ENCODE data around the gene INSM2.
A peak's percentile ranks its signal among the peaks of the same experiment; 100 is the strongest.

The INSM2 gene, protein sequence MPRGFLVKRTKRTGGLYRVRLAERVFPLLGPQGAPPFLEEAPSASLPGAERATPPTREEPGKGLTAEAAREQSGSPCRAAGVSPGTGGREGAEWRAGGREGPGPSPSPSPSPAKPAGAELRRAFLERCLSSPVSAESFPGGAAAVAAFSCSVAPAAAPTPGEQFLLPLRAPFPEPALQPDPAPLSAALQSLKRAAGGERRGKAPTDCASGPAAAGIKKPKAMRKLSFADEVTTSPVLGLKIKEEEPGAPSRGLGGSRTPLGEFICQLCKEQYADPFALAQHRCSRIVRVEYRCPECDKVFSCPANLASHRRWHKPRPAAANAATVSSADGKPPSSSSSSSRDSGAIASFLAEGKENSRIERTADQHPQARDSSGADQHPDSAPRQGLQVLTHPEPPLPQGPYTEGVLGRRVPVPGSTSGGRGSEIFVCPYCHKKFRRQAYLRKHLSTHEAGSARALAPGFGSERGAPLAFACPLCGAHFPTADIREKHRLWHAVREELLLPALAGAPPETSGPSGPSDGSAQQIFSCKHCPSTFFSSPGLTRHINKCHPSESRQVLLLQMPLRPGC

GRCh38 chr14:35533357-35534207 is at the start of gene INSM2:
Gene INSM2 (plus strand): TSS chr14:35534164. CDS start chr14:35534253, 89 bp downstream.
- DNase-seq: peak; percentile 84

GRCh38 chr14:35492569-35493014 is 41.4 kb upstream of the INSM2 start:
- no peak for DNase-seq

- DNase-seq: no peak
Observed at GRCh38 chr14:35495278-35495677, 38.7 kb upstream of the INSM2 start.

DNA sequence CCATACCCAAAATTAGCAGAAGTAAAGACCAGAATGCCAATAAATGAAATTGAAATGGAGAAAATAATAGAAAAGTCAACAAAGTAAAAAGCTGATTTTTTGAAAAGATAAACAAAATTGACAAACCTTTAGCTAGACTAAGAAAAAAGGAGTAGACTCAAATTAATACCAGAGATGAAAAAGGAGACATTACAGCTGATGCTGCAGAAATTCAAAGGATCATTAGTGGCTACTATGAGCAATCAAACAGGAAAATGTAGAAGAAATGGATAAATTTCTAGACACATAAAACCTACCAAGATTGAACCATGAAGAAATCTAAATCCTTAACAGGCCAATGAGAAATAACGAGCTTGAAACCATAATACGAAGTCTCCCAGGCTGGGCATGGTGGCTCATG is 34.8 kb upstream of the INSM2 start:
- DNase-seq: no peak

DNA sequence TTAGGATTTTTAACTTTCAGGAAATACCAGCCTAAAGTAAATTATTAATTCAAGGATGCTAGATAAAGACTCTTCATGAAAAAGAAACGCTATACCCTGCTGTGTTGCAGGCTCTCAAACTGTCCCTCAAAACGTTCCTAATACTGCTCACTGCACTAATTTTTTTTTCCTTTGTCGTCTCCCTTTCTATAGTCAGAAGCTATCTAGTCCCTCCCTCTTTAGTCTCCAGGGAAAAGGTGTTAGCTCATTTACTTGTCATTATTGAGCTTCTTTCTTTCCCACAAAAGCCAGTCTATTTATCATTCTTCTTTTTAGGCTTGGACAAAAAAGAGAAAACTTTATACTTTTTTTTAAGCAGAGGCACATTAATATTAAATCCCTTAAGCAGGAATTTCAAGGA is 30.3 kb upstream of the INSM2 start:
- no peak for DNase-seq

GRCh38 chr14:35504260-35504659 is 29.7 kb upstream of the INSM2 start:
- DNase-seq: no peak

DNA sequence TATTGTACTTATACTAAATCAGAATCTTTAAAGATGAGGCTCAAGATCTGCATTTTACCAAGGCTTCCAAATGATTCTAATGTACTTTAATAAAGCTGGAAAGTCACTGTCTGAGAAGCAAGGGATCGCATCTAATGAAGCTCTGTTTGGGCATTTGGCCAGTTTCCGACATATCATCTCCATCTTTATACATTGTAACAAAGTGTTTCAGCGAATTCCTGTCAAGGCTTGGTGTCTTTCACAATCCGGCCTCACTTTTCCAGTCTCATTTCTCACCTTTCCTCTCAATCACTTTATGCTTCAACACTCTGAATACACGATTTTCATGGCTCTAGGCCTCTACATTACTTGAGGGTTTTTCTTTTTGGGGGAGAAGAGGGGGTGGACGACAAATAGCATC is 27.5 kb upstream of the INSM2 start:
- no peak for DNase-seq

GRCh38 chr14:35506927-35507326 is 27.0 kb upstream of the INSM2 start:
- DNase-seq: no peak

DNA sequence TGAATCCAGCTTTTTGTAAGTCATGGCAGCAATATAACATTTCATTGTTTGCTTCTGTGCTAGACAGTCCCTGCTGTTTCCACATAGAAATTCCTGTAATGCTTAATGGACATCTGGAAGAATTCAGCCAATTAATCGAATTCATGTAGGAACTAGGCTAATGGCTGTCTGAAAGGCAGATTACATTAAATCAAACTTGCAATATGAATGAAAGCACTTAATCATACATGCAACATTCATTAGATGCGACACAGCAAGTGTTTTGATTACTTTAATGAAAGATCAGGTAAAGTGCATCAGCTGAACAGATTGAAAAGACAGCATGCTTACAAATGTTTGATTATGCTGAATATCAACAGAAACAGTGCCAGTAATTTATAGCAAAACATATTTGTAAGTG is 24.1 kb upstream of the INSM2 start:
- DNase-seq: no peak

DNA sequence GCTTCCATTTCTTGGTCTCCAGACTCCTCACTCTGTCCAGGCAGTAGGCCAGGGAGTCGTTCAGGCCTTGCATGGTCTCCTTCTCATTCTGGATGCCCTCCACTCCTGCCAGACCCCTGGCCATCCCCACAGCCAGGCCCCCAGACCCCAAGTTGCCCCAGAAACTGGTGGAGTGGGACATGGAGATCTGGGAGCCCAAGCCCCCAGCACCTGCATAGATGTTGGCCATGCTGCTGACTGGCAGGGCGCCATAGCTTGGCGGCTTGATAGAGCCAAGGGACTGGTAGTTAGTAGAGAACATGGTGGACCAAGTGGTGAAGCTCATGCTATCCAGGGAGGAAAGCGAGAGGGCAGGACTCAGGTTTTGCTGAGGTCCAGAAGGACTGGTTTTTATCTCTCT is 21.2 kb upstream of the INSM2 start:
- no peak for DNase-seq

GRCh38 chr14:35515916-35516315 is 18.0 kb upstream of the INSM2 start:
- no peak for DNase-seq

DNA sequence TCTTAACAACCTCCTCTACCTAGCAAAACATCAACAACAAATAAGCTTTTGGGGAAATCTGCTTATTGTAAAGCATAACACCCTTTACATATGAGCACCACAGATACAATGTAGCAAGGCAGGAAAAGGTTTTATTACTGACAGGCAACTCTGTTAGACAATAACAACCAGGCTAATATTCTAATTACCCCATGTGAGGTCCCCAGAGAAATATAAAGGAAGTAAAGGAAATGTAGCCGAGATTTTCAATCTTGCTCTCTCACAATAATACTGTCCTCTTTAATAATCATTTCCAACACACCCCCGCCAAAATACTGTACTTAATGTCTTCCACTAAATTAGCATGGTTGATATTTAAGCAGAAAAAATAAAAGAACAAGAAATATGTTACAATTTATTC is 14.0 kb upstream of the INSM2 start:
- no peak for DNase-seq

DNA sequence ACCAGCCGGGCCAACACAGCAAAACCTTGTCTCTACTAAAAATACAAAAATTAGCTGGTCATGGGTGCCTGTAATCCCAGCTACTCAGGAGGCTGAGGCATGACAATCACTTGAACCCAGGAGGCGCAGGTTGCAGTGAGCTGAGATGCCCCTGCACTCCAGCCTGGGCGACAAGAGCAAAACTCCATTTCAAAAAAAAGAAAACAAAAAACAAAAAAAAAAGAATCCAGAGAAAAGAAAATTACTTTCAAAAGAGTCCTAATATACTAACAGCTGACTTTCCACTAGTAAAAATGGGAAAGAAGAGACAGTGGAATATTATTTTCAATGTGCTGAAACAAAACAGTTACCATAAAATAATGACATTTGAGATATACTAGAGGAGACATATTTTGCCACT is 8.3 kb upstream of the INSM2 start:
- DNase-seq: no peak

DNA sequence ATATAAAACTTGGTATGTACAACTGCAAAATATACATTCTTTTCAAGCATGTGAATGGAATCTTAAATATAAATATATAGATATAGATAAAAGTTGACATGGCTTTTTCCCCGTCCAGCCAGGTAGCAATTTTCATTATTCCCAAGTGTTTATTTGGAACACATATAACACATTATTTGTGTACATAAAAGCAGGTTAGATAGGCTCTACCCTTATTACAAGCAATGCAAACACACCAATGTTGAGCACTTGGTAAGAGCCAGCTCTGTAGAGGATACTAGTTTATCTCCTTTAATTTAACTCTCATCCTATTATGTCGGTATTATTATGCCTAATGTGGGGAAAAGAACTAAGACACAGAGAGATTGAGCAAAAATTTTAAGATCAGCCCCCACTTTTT is 7.0 kb upstream of the INSM2 start:
- DNase-seq: no peak

GRCh38 chr14:35531960-35532747 is 1.8 kb upstream of the INSM2 start:
- DNase-seq: no peak

GRCh38 chr14:35532783-35533356 is 1.1 kb upstream of the INSM2 start:
- no peak for DNase-seq

- peak; percentile 28 for DNase-seq
Observed at GRCh38 chr14:35534208-35534872, 376 bp downstream of the INSM2 start.

- peak; percentile 75 for DNase-seq
Observed at GRCh38 chr14:35534873-35535482, 1.0 kb downstream of the INSM2 start.

GRCh38 chr14:35535483-35536112 is 1.6 kb downstream of the INSM2 start:
- no peak for DNase-seq

DNA sequence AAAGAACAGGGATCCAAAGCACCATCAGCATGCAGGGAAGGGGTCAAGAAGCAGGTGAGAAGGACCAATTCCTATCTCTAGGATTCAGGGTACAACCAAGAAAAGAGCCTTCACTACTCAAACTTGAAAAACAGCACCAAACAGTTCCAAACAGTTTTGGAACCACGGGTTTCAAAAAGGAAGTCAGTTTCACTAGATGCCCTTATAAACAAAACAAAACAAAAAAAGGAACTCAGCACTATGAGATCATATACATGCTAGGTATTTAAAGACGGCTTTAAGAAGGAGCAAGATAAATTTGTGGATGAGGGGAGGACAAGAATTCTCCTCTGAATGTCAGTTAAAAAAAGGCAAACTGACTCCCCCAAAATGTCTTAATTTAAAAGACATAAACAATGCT is 6.0 kb downstream of the INSM2 start:
- no peak for DNase-seq

DNA sequence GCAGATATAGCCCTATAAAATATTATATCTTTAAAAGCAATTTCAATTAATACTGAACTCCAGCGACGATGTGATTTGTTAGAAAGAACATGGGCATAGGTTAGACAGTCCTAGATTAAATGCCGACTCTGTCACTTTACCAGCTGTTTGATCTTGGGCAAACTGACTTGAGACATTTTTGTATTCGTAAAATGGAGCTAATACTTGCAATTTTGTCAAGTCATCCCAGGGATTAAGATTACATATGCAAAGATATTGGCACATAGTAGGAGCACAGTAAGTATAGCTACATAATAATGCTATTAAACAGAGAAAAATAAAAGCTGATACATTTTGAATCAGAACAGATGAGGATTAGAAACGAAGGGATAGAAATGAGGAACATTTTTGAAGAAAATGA is 9.0 kb downstream of the INSM2 start:
- DNase-seq: no peak

Data from activated CD4-positive, alpha-beta T cell treated with anti-CD3 and anti-CD28 coated beads for 48 hours (primary cell).